OCI-LY1 (cell line): ENCODE measurements around the gene RASGRF1.

Experiments used
- CTCF ChIP-seq: fragments of 200-600 bp; sonication (generic), shearing (Covaris generic); IDR thresholded peaks from 2 replicates; pipeline ENCODE4 v1.5.1; 2017; ENCODE audit warnings: mild to moderate bottlenecking, antibody characterized with exemption, low read length, moderate library complexity, mixed read lengths
- EZH2 ChIP-seq: fragments of 200-600 bp; sonication (generic), shearing (Covaris generic); IDR thresholded peaks from 2 replicates; pipeline ENCODE4 v1.8.0; 2017; ENCODE audit warnings: borderline replicate concordance, mixed run types, mild to moderate bottlenecking, antibody characterized with exemption, low read length, moderate library complexity, mixed read lengths

DNA sequence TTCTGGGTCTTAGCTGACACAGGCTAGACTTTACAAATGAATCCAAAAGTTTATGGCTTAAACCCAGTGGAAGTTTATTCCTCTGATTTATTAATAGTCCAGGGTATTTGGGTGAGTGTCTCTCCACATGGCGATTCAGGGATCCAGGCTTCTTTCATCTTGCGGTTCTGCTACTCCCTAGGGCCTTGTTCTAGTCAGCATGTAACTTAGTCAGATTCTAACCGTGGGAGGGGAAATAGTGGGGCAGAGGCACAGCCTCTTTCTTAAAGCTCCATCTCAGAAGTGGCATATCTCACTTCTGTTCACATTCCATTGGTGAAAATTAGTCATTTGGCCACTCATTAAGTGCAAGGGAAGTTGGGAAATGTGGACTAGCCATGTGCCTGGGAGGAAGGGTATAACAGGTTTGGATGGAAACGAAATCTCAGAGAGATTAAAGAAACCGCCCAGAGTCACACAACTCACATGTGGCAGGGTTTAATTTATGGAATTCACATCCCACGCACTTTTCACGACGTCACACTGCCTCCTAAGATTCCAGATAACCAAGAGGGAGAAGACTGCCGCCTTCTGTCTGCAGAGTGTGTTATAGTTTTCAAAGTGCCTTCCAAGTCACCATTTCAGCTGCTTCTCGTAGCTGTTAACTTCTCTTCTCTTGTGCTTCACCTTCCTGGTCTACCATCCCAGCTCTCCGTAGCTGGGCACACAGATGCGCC, 11.4 kb upstream of the RASGRF1 start:
- no peak for TF ChIP-seq CTCF
- TF ChIP-seq EZH2, result no peak
